ENCODE measurements around the gene CXXC5. TPM values are rescaled to one million over a fixed set of nuclear protein-coding genes. Genes with fewer than 3 reads are reported as not detected.

The CXXC5 gene
- total RNA-seq, 1 experiment from 2014 or later: 220 TPM

GRCh38 chr5:139651043-139651834, 3.1 kb downstream of the CXXC5 start:
- no peak for DNase-seq (ENCODE audit: low spot score)

- DNase-seq (ENCODE audit: low spot score): peak; percentile 89
These were observed 4.0 kb downstream of the CXXC5 start for GRCh38 chr5:139651853-139652787.

GRCh38 chr5:139652788-139653241, 4.7 kb downstream of the CXXC5 start:
- no peak for DNase-seq (ENCODE audit: low spot score)

- no peak for DNase-seq (ENCODE audit: low spot score)
These were observed 5.5 kb downstream of the CXXC5 start for GRCh38 chr5:139653616-139654015.

- no peak for DNase-seq (ENCODE audit: low spot score)
These were observed 6.3 kb downstream of the CXXC5 start for GRCh38 chr5:139654464-139654863.

GRCh38 chr5:139654871-139655491, 6.8 kb downstream of the CXXC5 start:
- DNase-seq (ENCODE audit: low spot score): no peak

GRCh38 chr5:139655727-139656271, 7.7 kb downstream of the CXXC5 start:
- DNase-seq (ENCODE audit: low spot score): peak; percentile 75

- DNase-seq (ENCODE audit: low spot score): no peak
These were observed 9.5 kb downstream of the CXXC5 start for GRCh38 chr5:139657363-139658321.

- DNase-seq (ENCODE audit: low spot score): peak; percentile 51
These were observed 10.4 kb downstream of the CXXC5 start for GRCh38 chr5:139658501-139658927.

GRCh38 chr5:139658928-139659667, 10.9 kb downstream of the CXXC5 start:
- peak; percentile 52 for DNase-seq (ENCODE audit: low spot score)

- DNase-seq (ENCODE audit: low spot score): no peak
These were observed 11.5 kb downstream of the CXXC5 start for GRCh38 chr5:139659695-139660101.

- DNase-seq (ENCODE audit: low spot score): peak; percentile 90
These were observed 12.2 kb downstream of the CXXC5 start for GRCh38 chr5:139660105-139660922.

GRCh38 chr5:139660923-139661814, 13.0 kb downstream of the CXXC5 start:
- DNase-seq (ENCODE audit: low spot score): peak; percentile 88

GRCh38 chr5:139662617-139663016, 14.5 kb downstream of the CXXC5 start:
- no peak for DNase-seq (ENCODE audit: low spot score)

- no peak for DNase-seq (ENCODE audit: low spot score)
These were observed 15.3 kb downstream of the CXXC5 start for GRCh38 chr5:139663207-139664085.

- no peak for DNase-seq (ENCODE audit: low spot score)
These were observed 16.0 kb downstream of the CXXC5 start for GRCh38 chr5:139664086-139664693.

Data from HT-29 (cell line).